Measurements from ENCODE around the gene PAGE3. TPM values are rescaled to one million over a fixed set of nuclear protein-coding genes. Genes with fewer than 3 reads are reported as not detected.

Gene PAGE3
- not detected for total RNA-seq

GRCh38 chrX:55264816-55265215 lies at the start of gene PAGE3:
Gene PAGE3, minus strand, starts transcription at chrX:55264916. Its CDS starts 1,013 bp downstream, at chrX:55263903.
- TF ChIP-seq CTCF (IDR thresholded peaks at IDR 0.05) = no peak
- no peak for TF ChIP-seq POLR2A (IDR thresholded peaks at IDR 0.05)
- no peak within 1 kb of the TSS for H3K27ac ChIP-seq
- DNase-seq = no peak
- H3K9me3 ChIP-seq = no peaks in the 10 kb centered on the region
- H3K4me1 ChIP-seq = no peaks in the 10 kb centered on the region
- no peaks in the 10 kb centered on the region for H3K27me3 ChIP-seq
- H3K4me3 ChIP-seq = no peak within 1 kb of the TSS
- 88 to 100% methylated on average over 2 to 4 of the region's 5 CpGs for WGBS, 2 donors
- no peaks in the 10 kb centered on the region for H3K36me3 ChIP-seq
- intact Hi-C loops (cut with DNase I) = no loop called here

DNA sequence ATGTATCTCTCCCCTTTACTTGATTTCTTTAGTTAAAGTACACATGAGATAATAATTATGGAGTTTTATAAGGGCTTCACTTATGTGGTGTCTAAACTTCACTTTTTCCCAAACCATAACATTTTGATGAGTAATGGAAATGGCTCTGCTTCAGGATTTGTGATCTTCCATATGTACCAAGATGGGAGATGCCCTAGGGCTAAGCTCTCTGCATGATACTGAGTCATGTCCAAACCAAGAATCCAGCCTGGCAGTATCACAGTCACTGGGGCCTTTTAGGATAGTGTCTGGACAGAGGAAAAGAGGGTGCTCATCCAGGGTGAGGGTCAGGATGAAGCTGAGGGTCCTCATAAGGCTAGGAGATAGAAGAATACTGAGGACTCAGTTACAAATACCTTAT lies 47.9 kb upstream of the PAGE3 start:
- no peak for DNase-seq

GRCh38 chrX:55290963-55291362 lies 26.2 kb upstream of the PAGE3 start:
- H3K36me3 ChIP-seq = no peaks in the 10 kb centered on the region
- intact Hi-C loops (cut with DNase I) = no loop called here
- no peaks in the 10 kb centered on the region for H3K9me3 ChIP-seq
- no peak overlapping the region for H3K27ac ChIP-seq
- no peaks in the 10 kb centered on the region for H3K4me1 ChIP-seq
- no peak for DNase-seq
- 66 to 72% methylated on average over 2 to 3 of the region's 3 CpGs for WGBS, 2 donors
- no peak overlapping the region for H3K4me3 ChIP-seq
- no peaks in the 10 kb centered on the region for H3K27me3 ChIP-seq
- no peak for TF ChIP-seq POLR2A (IDR thresholded peaks at IDR 0.05)
- TF ChIP-seq CTCF (IDR thresholded peaks at IDR 0.05) = no peak

More for the DNA sequence above, 47.9 kb upstream of the PAGE3 start:
- TF ChIP-seq POLR2A (IDR thresholded peaks at IDR 0.05) (no peak), CTCF (IDR thresholded peaks at IDR 0.05) (no peak)
- Histone ChIP-seq H3K27me3 (no peaks in the 10 kb centered on the region), H3K4me3 (no peak overlapping the region), H3K9me3 (no peaks in the 10 kb centered on the region), H3K4me1 (no peaks in the 10 kb centered on the region), H3K36me3 (no peaks in the 10 kb centered on the region), H3K27ac (no peak overlapping the region)
- intact Hi-C loops (cut with DNase I) = no loop called here

DNA sequence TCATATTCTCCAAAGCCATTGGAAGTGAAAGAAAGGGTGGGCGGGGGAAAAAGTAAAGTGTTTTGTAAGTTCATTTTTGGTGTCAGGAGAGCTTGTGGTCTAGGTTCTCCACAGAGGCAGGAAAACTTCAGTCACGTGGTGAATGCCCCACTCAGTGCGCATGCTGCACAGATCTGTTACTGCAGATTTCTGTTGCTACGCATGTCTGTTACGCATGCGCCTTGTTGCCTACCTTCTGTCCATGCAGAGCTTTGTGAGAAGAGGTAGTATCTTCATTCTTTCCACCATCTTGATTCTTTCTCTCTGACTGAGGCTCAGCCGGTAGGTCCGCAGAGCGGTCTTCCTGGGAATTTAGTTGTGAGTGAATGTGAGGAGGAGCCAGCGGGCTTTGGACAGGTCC lies 15.1 kb upstream of the PAGE3 start:
- H3K9me3 ChIP-seq = no peaks in the 10 kb centered on the region
- H3K36me3 ChIP-seq = no peaks in the 10 kb centered on the region
- intact Hi-C loops (cut with DNase I) = no loop called here
- H3K4me1 ChIP-seq = no peaks in the 10 kb centered on the region
- no peak for TF ChIP-seq POLR2A (IDR thresholded peaks at IDR 0.05)
- TF ChIP-seq CTCF (IDR thresholded peaks at IDR 0.05) = no peak
- H3K27me3 ChIP-seq = no peaks in the 10 kb centered on the region
- no peak overlapping the region for H3K4me3 ChIP-seq
- H3K27ac ChIP-seq = no peak overlapping the region
- no peak for DNase-seq
- WGBS, 2 donors = 84 to 92% methylated on average over 7 to 9 of the region's 10 CpGs

DNA sequence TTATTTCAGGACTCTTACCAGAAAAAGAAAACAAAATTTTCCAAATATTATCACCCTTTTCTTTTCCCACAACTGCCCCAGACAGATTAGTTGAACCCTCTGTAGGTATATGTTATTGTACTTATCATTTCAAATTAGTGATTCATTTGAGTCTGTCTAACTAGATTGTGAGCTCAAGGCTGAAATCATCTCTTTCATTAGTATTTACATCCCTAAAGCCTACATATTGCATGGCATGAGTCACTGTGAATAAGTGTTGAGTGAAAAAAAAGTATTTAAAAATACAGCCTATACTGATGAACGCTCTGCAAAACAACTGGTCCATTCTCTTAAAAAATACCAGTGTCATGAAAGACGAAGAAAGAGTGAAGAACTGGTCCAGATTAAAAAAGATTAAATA lies 3.9 kb downstream of the PAGE3 start:
- H3K36me3 ChIP-seq = no peaks in the 10 kb centered on the region
- H3K4me1 ChIP-seq = no peaks in the 10 kb centered on the region
- no peak for DNase-seq
- 39 to 68% methylated on average over 2 of the region's 2 CpGs for WGBS, 2 donors
- H3K27me3 ChIP-seq = no peaks in the 10 kb centered on the region
- TF ChIP-seq POLR2A (IDR thresholded peaks at IDR 0.05) (no peak), CTCF (IDR thresholded peaks at IDR 0.05) (no peak)
- H3K4me3 ChIP-seq = no peak overlapping the region
- H3K27ac ChIP-seq = no peak overlapping the region
- no peaks in the 10 kb centered on the region for H3K9me3 ChIP-seq
- intact Hi-C loops (cut with DNase I) = no loop called here

Measured in esophagus squamous epithelium (tissue), 5 donors.